ENCODE measurements around the gene SETDB2. TPM values are rescaled to one million over a fixed set of nuclear protein-coding genes. Genes with fewer than 3 reads are reported as not detected.

The SETDB2 gene
- total and polyA plus RNA-seq, 2 of the 13 experiments (the other 11 are each of a cell fraction or from before 2014, with no cell fraction given) = 8.1 to 8.7 TPM

DNA sequence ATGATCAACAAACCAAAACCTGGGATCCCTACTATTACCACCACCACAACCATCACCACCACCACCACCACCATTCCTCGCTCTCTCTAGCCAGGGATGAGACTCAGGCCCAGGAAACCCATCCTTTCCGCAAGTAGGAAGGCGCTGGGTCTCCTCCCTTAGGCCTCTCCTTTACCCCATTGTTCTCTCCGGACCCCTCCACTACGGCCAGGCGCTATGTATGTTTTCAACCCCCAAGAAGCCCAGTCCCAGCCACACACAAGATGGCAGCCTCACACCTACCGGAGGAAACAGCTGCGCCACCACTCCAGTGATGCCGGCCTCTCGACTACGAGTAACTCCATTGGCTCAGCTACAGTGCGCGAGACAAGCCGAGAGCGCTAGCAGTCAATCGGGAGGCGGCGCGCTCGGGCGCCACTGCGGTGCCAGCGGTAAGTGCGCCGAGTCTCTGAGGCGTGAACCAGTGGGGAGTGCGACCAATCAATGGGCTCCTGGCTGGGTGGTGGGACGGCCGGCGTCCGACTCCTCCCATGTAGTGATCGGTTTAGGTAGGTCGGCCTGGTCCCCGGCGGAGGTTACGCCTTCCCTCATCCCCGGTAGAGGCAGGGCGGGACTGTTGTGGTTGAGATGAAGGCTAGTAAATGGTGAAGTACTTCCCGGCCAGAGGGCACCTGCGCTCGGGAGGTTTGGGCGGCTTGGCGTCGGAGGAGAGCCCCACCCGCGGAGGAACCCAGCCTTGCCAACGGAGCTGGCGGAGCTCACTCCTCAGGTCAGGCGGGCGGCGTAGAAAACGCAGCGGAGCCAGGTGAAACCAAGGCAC, at the start of gene SETDB2, which contains the start of gene CAB39L (continued):
- TF ChIP-seq HNF1B (CRISPR knock-in tag; IDR thresholded peaks at IDR 0.05) (peak; percentile 79), TBX2 (CRISPR knock-in tag; IDR thresholded peaks at IDR 0.05; ENCODE audit: borderline replicate concordance) (peak; percentile 98), EEA1 (CRISPR knock-in tag; IDR thresholded peaks at IDR 0.05; ENCODE audit: borderline replicate concordance) (no peak), ZNF547 (CRISPR knock-in tag; IDR thresholded peaks at IDR 0.05) (no peak), GATAD2A (CRISPR knock-in tag; IDR thresholded peaks at IDR 0.05) (peak; percentile 25), GZF1 (CRISPR knock-in tag; IDR thresholded peaks at IDR 0.05) (0 out of 2 replicates have a peak, but pooled peaks have one; percentile 71), TRAFD1 (CRISPR knock-in tag; IDR thresholded peaks at IDR 0.05; ENCODE audit: borderline replicate concordance) (no peak), MAFF (IDR thresholded peaks at IDR 0.05; ENCODE audit: low read depth, low read length) (0 out of 2 replicates have a peak, but pooled peaks have one; percentile 10), RAD21 (CRISPR knock-in tag; IDR thresholded peaks at IDR 0.05) (peak; percentile 46), HNF4G (IDR thresholded peaks at IDR 0.05; ENCODE audit: borderline replicate concordance, low read depth, low read length) (no peak), HNF4G (CRISPR knock-in tag; IDR thresholded peaks at IDR 0.05; ENCODE audit: borderline replicate concordance, low read depth) (no peak), MTF1 (CRISPR knock-in tag; IDR thresholded peaks at IDR 0.05) (no peak), ZNF460 (CRISPR knock-in tag; IDR thresholded peaks at IDR 0.05; ENCODE audit: borderline replicate concordance) (peak; percentile 46; the same call in 1 of the 2 replicates), DNMT3B (CRISPR knock-in tag; conservative IDR thresholded peaks at IDR 0.05) (peak; percentile 38; the same call in 1 of the 2 replicates), SMC3 (IDR thresholded peaks at IDR 0.05; ENCODE audit: low read length) (no peak), ATF1 (CRISPR knock-in tag; IDR thresholded peaks at IDR 0.05) (peak; percentile 84), PHF8 (CRISPR knock-in tag; IDR thresholded peaks at IDR 0.05) (peak; percentile 69), ZNF510 (CRISPR knock-in tag; IDR thresholded peaks at IDR 0.05; ENCODE audit: low read depth) (peak; percentile 81), ZNF564 (CRISPR knock-in tag; IDR thresholded peaks at IDR 0.05) (0 out of 2 replicates have a peak, but pooled peaks have one; percentile 55), POLR2A (IDR thresholded peaks at IDR 0.05; ENCODE audit: insufficient read depth in 1 of 2, low read depth in 2 of 2, low read length in 2 of 2) (peak; percentile 76), LRRFIP1 (CRISPR knock-in tag; conservative IDR thresholded peaks at IDR 0.05) (no peak), SOX6 (IDR thresholded peaks at IDR 0.05) (no peak), SOX6 (CRISPR knock-in tag; IDR thresholded peaks at IDR 0.05) (peak; percentile 57)
